ENCODE measurements around the gene SLBP. TPM values are rescaled to one million over a fixed set of nuclear protein-coding genes. Genes with fewer than 3 reads are reported as not detected.

SLBP gene
- total RNA-seq, 2 donors from 2014 or later: 46.7 to 84.5 TPM

- TF ChIP-seq POLR2A (IDR thresholded peaks at IDR 0.05) (no peak), CTCF (IDR thresholded peaks at IDR 0.05) (no peak), POLR2AphosphoS5 (IDR thresholded peaks at IDR 0.05) (no peak)
- Histone ChIP-seq H3K9me3 (no peaks in the 10 kb centered on the region), H3K4me3 (no peak overlapping the region), H3K27ac (no peak overlapping the region), H3K36me3 (no peaks in the 10 kb centered on the region), H3K4me1 (replicated peaks) (no peaks in the 10 kb centered on the region), H3K27me3 (replicated peaks; ENCODE audit: insufficient read depth) (no peaks in the 10 kb centered on the region)
- no peak for DNase-seq (ENCODE audit: low spot score)
- WGBS: 87% methylated on average over 12 of the region's 12 CpGs
- intact Hi-C loops (cut with DNase I): no loop called here
Observed at GRCh38 chr4:1658146-1658545, 54.0 kb downstream of the SLBP start.

GRCh38 chr4:1656986-1657385, 55.1 kb downstream of the SLBP start:
- Histone ChIP-seq H3K27me3 (replicated peaks; ENCODE audit: insufficient read depth) (no peaks in the 10 kb centered on the region), H3K36me3 (no peaks in the 10 kb centered on the region), H3K27ac (no peak overlapping the region), H3K9me3 (no peaks in the 10 kb centered on the region), H3K4me1 (replicated peaks) (no peaks in the 10 kb centered on the region), H3K4me3 (no peak overlapping the region)
- 95% methylated on average over 19 of the region's 19 CpGs for WGBS
- TF ChIP-seq POLR2AphosphoS5 (IDR thresholded peaks at IDR 0.05) (no peak), POLR2A (IDR thresholded peaks at IDR 0.05) (no peak), CTCF (IDR thresholded peaks at IDR 0.05) (no peak)
- intact Hi-C loops (cut with DNase I): no loop called here
- no peak for DNase-seq (ENCODE audit: low spot score)

GRCh38 chr4:1656132-1656531, 56.0 kb downstream of the SLBP start:
- WGBS: 94% methylated on average over 5 of the region's 5 CpGs
- Histone ChIP-seq H3K4me3 (no peak overlapping the region), H3K36me3 (no peaks in the 10 kb centered on the region), H3K27me3 (replicated peaks; ENCODE audit: insufficient read depth) (no peaks in the 10 kb centered on the region), H3K27ac (no peak overlapping the region), H3K9me3 (no peaks in the 10 kb centered on the region), H3K4me1 (replicated peaks) (no peaks in the 10 kb centered on the region)
- no peak for DNase-seq (ENCODE audit: low spot score)
- no peak for TF ChIP-seq POLR2A (IDR thresholded peaks at IDR 0.05)
- intact Hi-C loops (cut with DNase I): no loop called here

- no peak overlapping the region for H3K27ac ChIP-seq
- H3K4me1 ChIP-seq (replicated peaks): no peaks in the 10 kb centered on the region
- DNase-seq (ENCODE audit: low spot score): no peak
- H3K27me3 ChIP-seq (replicated peaks; ENCODE audit: insufficient read depth): no peaks in the 10 kb centered on the region
- H3K36me3 ChIP-seq: no peaks in the 10 kb centered on the region
- H3K4me3 ChIP-seq: no peak overlapping the region
- 94% methylated on average over 18 of the region's 18 CpGs for WGBS
- TF ChIP-seq POLR2AphosphoS5 (IDR thresholded peaks at IDR 0.05) (no peak), CTCF (IDR thresholded peaks at IDR 0.05) (no peak), POLR2A (IDR thresholded peaks at IDR 0.05) (no peak)
- H3K9me3 ChIP-seq: no peaks in the 10 kb centered on the region
- intact Hi-C loops (cut with DNase I): no loop called here
Observed at GRCh38 chr4:1655676-1656075, 56.4 kb downstream of the SLBP start.

GRCh38 chr4:1655081-1655480, 57.0 kb downstream of the SLBP start:
- no peak overlapping the region for H3K27ac ChIP-seq
- no peak overlapping the region for H3K4me3 ChIP-seq
- H3K27me3 ChIP-seq (replicated peaks; ENCODE audit: insufficient read depth): no peaks in the 10 kb centered on the region
- DNase-seq (ENCODE audit: low spot score): no peak
- H3K9me3 ChIP-seq: no peaks in the 10 kb centered on the region
- WGBS: 95% methylated on average over 41 of the region's 47 CpGs
- TF ChIP-seq POLR2A (IDR thresholded peaks at IDR 0.05) (no peak), CTCF (IDR thresholded peaks at IDR 0.05) (no peak), POLR2AphosphoS5 (IDR thresholded peaks at IDR 0.05) (no peak)
- no peaks in the 10 kb centered on the region for H3K4me1 ChIP-seq (replicated peaks)
- intact Hi-C loops (cut with DNase I): no loop called here
- no peaks in the 10 kb centered on the region for H3K36me3 ChIP-seq
